H9 (cell line): ENCODE measurements around the gene PEX5. TPM values are rescaled to one million over a fixed set of nuclear protein-coding genes. Genes with fewer than 3 reads are reported as not detected.

Source experiments
- DNase-seq: peaks from one replicate; pipeline ENCODE4 v3.0.0-alpha.2; 2017
- H2AFZ ChIP-seq: one replicate; pipeline ENCODE4 v1.6.1; 2013; ENCODE audit warnings: mild to moderate bottlenecking, low read length, control low read depth, moderate library complexity
- H2AK5ac ChIP-seq: 2 replicates; pipeline ENCODE4 v1.6.1; 2013; ENCODE audit warnings: low read length, control low read depth, mixed read lengths; ENCODE audit not compliant: insufficient read length
- H2BK120ac ChIP-seq: one replicate; pipeline ENCODE4 v1.6.1; 2013; ENCODE audit warnings: low read depth, mild to moderate bottlenecking, low read length, control low read depth, inconsistent platforms; ENCODE audit not compliant: poor library complexity, severe bottlenecking
- H2BK12ac ChIP-seq: 2 replicates; pipeline ENCODE4 v1.6.1; 2013; ENCODE audit warnings: low read length, control low read depth, mixed read lengths, low read depth; ENCODE audit not compliant: insufficient read length
- H2BK15ac ChIP-seq: 2 replicates; pipeline ENCODE4 v1.6.1; 2013; ENCODE audit warnings: low read depth, low read length, control low read depth
- H2BK20ac ChIP-seq: one replicate; pipeline ENCODE4 v1.6.1; 2013; ENCODE audit warnings: low read depth, mild to moderate bottlenecking, low read length, control low read depth, inconsistent platforms; ENCODE audit not compliant: poor library complexity, severe bottlenecking
- H2BK5ac ChIP-seq: 2 replicates; pipeline ENCODE4 v1.6.1; 2013; ENCODE audit warnings: low read length, control low read depth, mixed read lengths; ENCODE audit not compliant: insufficient read length
- H3K14ac ChIP-seq: 2 replicates; pipeline ENCODE4 v1.6.1; 2013; ENCODE audit warnings: low read length, control low read depth; ENCODE audit not compliant: insufficient read depth
- H3K18ac ChIP-seq: 2 replicates; pipeline ENCODE4 v1.6.1; 2013; ENCODE audit warnings: low read depth, mild to moderate bottlenecking, mixed read lengths, low read length, control low read depth; ENCODE audit not compliant: insufficient read length
- H3K23ac ChIP-seq: 2 replicates; pipeline ENCODE4 v1.6.1; 2013; ENCODE audit warnings: low read length, control low read depth, mixed read lengths, low read depth; ENCODE audit not compliant: insufficient read length
- H3K23me2 ChIP-seq: 2 replicates; pipeline ENCODE4 v1.6.1; 2013; ENCODE audit warnings: low read depth, mild to moderate bottlenecking, mixed read lengths, low read length, control low read depth; ENCODE audit not compliant: insufficient read length, poor library complexity, severe bottlenecking
- H3K27ac ChIP-seq: 2 replicates; pipeline ENCODE4 v1.5.1; 2013; ENCODE audit warnings: low read length, control low read depth, mixed read lengths, low read depth; ENCODE audit not compliant: insufficient read length
- H3K27me3 ChIP-seq: 2 replicates; pipeline ENCODE4 v1.6.1; 2013; ENCODE audit warnings: low read length, control low read depth, inconsistent platforms; ENCODE audit not compliant: insufficient read depth
- H3K4ac ChIP-seq: 2 replicates; pipeline ENCODE4 v1.6.1; 2013; ENCODE audit warnings: low read depth, mild to moderate bottlenecking, control low read depth, inconsistent platforms, low read length, moderate library complexity
- H3K4me1 ChIP-seq: 2 replicates; pipeline ENCODE4 v1.6.1; 2013; ENCODE audit warnings: low read length, control low read depth, inconsistent platforms; ENCODE audit not compliant: insufficient read depth
- H3K4me2 ChIP-seq: 2 replicates; pipeline ENCODE4 v1.6.1; 2013; ENCODE audit warnings: low read length, control low read depth, mixed read lengths; ENCODE audit not compliant: insufficient read length, insufficient read depth
- H3K56ac ChIP-seq: 2 replicates; pipeline ENCODE4 v1.6.1; 2013; ENCODE audit warnings: low read depth, mild to moderate bottlenecking, mixed read lengths, low read length, control low read depth; ENCODE audit not compliant: insufficient read length
- H3K79me1 ChIP-seq: 2 replicates; pipeline ENCODE4 v1.6.1; 2013; ENCODE audit warnings: low read depth, mild to moderate bottlenecking, moderate library complexity, low read length, control low read depth, inconsistent platforms; ENCODE audit not compliant: insufficient read depth, poor library complexity, severe bottlenecking
- H3K79me2 ChIP-seq: 2 replicates; pipeline ENCODE4 v1.6.1; 2013; ENCODE audit warnings: low read length, control low read depth, inconsistent platforms; ENCODE audit not compliant: insufficient read depth
- H3K9ac ChIP-seq: 2 replicates; pipeline ENCODE4 v1.6.1; 2013; ENCODE audit warnings: low read length, control low read depth, mixed read lengths; ENCODE audit not compliant: insufficient read length; ENCODE audit errors: extremely low read depth
- H3K9me3 ChIP-seq: one replicate; pipeline ENCODE4 v1.6.1; 2013; ENCODE audit warnings: low read depth, low read length, inconsistent platforms; ENCODE audit not compliant: control insufficient read depth
- H3T11ph ChIP-seq: one replicate; pipeline ENCODE4 v1.6.1; 2013; ENCODE audit warnings: mild to moderate bottlenecking, low read length, control low read depth, inconsistent platforms
- H4K20me1 ChIP-seq: one replicate; pipeline ENCODE4 v1.6.1; 2013; ENCODE audit not compliant: control insufficient read depth, insufficient read length, insufficient read depth
- H4K5ac ChIP-seq: 2 replicates; pipeline ENCODE4 v1.6.1; 2013; ENCODE audit warnings: low read depth, mild to moderate bottlenecking, mixed read lengths, low read length, control low read depth; ENCODE audit not compliant: insufficient read length
- H4K8ac ChIP-seq: replicated peaks from 2 replicates; pipeline ENCODE4 v1.6.1; 2013; ENCODE audit warnings: low read length, control low read depth, mixed read lengths, low read depth; ENCODE audit not compliant: insufficient read length
- H4K91ac ChIP-seq: 2 replicates; pipeline ENCODE4 v1.6.1; 2013; ENCODE audit warnings: low read depth, mild to moderate bottlenecking, moderate library complexity, mixed read lengths, low read length, control low read depth; ENCODE audit not compliant: insufficient read length
- H3K27ac Mint-ChIP-seq, 3 experiments: 2 replicates in 2 of 3; 3 replicates in 1 of 3; pipeline ENCODE4 v1.8.0; 2020 to 2021; ENCODE audit warnings: mixed read lengths in 3 of 3, mild to moderate bottlenecking in 1 of 3, moderate library complexity in 1 of 3
- H3K27me3 Mint-ChIP-seq: 2 replicates; pipeline ENCODE4 v1.8.0; 2021; ENCODE audit warnings: low read depth, mild to moderate bottlenecking, moderate library complexity, mixed read lengths
- H3K36me3 Mint-ChIP-seq, 3 experiments: 2 replicates in 2 of 3; 3 replicates in 1 of 3; pipeline ENCODE4 v1.8.0; 2020 to 2021; ENCODE audit warnings: low read depth in 3 of 3, mixed read lengths in 3 of 3; ENCODE audit not compliant: insufficient read depth in 1 of 3
- H3K4me1 Mint-ChIP-seq, 2 experiments: 2 replicates each; pipeline ENCODE4 v1.8.0; 2020; ENCODE audit warnings: mixed read lengths in 2 of 2
- H3K4me3 Mint-ChIP-seq, 2 experiments: 2 replicates in 1 of 2; 3 replicates in 1 of 2; pipeline ENCODE4 v1.8.0; 2020 to 2021; ENCODE audit warnings: mild to moderate bottlenecking in 2 of 2, mixed read lengths in 2 of 2, moderate library complexity in 1 of 2
- H3K9me3 Mint-ChIP-seq, 2 experiments: 2 replicates in 1 of 2; 3 replicates in 1 of 2; pipeline ENCODE4 v1.8.0; 2020; ENCODE audit warnings: mild to moderate bottlenecking in 2 of 2, mixed read lengths in 2 of 2, moderate library complexity in 1 of 2
- CTCF ChIP-seq: fragments of 200-600 bp; sonication (generic); conservative IDR thresholded peaks from 3 replicates; pipeline ENCODE4 v1.8.0; 2021; ENCODE audit warnings: antibody characterized with exemption, mild to moderate bottlenecking
- WGBS: extraction: QIAGEN DNeasy Blood & Tissue Kit; methylation state at CpG from one replicate; pipeline ENCODE4 v1.1.7; 2013; ENCODE audit warnings: missing lambda C conversion rate, low lambda C conversion rate, mixed read lengths; ENCODE audit not compliant: insufficient read length; ENCODE audit errors: extremely low coverage; 5-methylcytosine and 5-hydroxymethylcytosine counted together
- total RNA-seq: library from RNA; stranded (reverse); gene quantifications from 2 replicates; pipeline ENCODE4 v1.2.1, GENCODE V29; 2021

PEX5 gene
- total RNA-seq, 1 experiment from 2014 or later: 40.5 TPM

- Histone ChIP-seq H3K4ac (no peak overlapping the region), H2BK120ac (no peak overlapping the region), H2AK5ac (no peak overlapping the region), H3K14ac (no peak overlapping the region), H2BK15ac (no peak overlapping the region), H2BK20ac (no peak overlapping the region), H3K56ac (no peak overlapping the region), H3K79me1 (no peaks in the 10 kb centered on the region), H3K23me2 (no peaks in the 10 kb centered on the region), H3K18ac (no peak overlapping the region), H2BK5ac (no peak overlapping the region), H3K4me1 (no peaks in the 10 kb centered on the region), H3K9ac (no peak overlapping the region), H3K27ac (no peak overlapping the region), H4K91ac (no peak overlapping the region), H4K5ac (no peak overlapping the region), H4K8ac (no peak overlapping the region), H3T11ph (no peak overlapping the region), H2AFZ (no peak overlapping the region), H3K23ac (no peak overlapping the region), H3K4me2 (no peak overlapping the region), H4K20me1 (no peaks in the 10 kb centered on the region), H3K27me3 (no peaks in the 10 kb centered on the region), H3K79me2 (no peaks in the 10 kb centered on the region), H2BK12ac (no peak overlapping the region), H3K9me3 (peaks cover 8% of the 10 kb centered on the region)
- Mint-ChIP-seq H3K36me3 (peaks cover 65 to 82% (median 78%) of the 10 kb centered on the region in 3 experiments), H3K4me3 (no peak overlapping the region), H3K4me1 (no peaks in the 10 kb centered on the region), H3K9me3 (peaks cover 30 to 34% of the 10 kb centered on the region in 2 experiments), H3K27ac (no peak overlapping the region), H3K27me3 (no peaks in the 10 kb centered on the region; the same call in 1 of the 2 replicates)
- DNase-seq: no peak
- WGBS: no CpG with 5 or more reads among the region's 14 CpGs
- TF ChIP-seq CTCF: no peak
Measured at GRCh38 chr12:7209958-7210357, 20.5 kb downstream of the PEX5 start.
